ENCODE results near the gene RANBP1.

RANBP1 gene

DNA sequence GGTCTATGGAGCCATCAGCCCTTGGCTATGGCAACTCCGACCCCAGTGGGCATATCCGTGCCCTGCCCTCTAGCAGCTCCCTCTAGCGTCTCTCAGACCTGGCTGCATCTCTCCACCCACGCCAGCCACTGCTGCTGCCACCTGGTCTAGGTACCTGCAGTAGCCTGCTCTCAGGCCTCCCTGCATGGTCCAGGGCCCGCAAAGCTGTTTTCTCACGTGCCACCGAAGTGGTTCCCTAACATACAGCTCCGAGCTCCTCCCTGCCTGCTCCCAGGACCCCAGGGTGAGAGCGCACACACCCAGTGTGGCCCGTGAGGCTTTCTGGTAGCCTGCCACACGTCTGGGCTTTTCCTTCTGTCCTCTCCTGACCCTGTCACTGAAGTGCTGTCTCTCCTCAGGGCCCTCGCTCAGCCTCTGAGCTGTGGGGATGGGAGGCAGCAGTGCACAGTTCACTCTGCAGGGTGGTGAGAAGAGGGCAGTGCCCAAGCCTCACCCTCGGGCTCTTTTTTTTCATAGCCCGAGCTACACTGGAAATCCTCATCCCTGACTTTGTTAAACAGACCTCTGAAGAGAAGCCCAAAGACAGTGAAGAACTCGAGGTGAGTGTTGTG is 21.6 kb upstream of the RANBP1 start:
- Histone ChIP-seq H3K79me2 (ENCODE audit: insufficient read depth, low read length) (peaks cover 42% of the 10 kb centered on the region), H3F3A (ENCODE audit: low read depth) (no peaks in the 10 kb centered on the region), H3K9ac (ENCODE audit: low read depth, low read length, poor library complexity, severe bottlenecking) (no peak overlapping the region), H3K9me3 (ENCODE audit: insufficient read depth, low read depth, low read length) (no peaks in the 10 kb centered on the region), H4K20me1 (ENCODE audit: insufficient read depth, low read length, poor library complexity, severe bottlenecking) (peaks cover 29% of the 10 kb centered on the region), H3K4me1 (ENCODE audit: insufficient read depth, low read length, poor library complexity, severe bottlenecking) (no peaks in the 10 kb centered on the region), H3K9me2 (replicated peaks; ENCODE audit: low read depth, low read length) (no peaks in the 10 kb centered on the region), H3K4me3 (ENCODE audit: low read length, poor library complexity, severe bottlenecking) (no peak overlapping the region), H3K27me3 (ENCODE audit: insufficient read depth, low read length, poor library complexity, severe bottlenecking) (no peaks in the 10 kb centered on the region), H3K4me2 (ENCODE audit: low read depth, low read length, poor library complexity, severe bottlenecking) (no peak overlapping the region), H2AFZ (ENCODE audit: low read length) (no peak overlapping the region), H3K36me3 (ENCODE audit: insufficient read depth, low read length) (peaks cover 94% of the 10 kb centered on the region)
- TF ChIP-seq, protein P1, sequence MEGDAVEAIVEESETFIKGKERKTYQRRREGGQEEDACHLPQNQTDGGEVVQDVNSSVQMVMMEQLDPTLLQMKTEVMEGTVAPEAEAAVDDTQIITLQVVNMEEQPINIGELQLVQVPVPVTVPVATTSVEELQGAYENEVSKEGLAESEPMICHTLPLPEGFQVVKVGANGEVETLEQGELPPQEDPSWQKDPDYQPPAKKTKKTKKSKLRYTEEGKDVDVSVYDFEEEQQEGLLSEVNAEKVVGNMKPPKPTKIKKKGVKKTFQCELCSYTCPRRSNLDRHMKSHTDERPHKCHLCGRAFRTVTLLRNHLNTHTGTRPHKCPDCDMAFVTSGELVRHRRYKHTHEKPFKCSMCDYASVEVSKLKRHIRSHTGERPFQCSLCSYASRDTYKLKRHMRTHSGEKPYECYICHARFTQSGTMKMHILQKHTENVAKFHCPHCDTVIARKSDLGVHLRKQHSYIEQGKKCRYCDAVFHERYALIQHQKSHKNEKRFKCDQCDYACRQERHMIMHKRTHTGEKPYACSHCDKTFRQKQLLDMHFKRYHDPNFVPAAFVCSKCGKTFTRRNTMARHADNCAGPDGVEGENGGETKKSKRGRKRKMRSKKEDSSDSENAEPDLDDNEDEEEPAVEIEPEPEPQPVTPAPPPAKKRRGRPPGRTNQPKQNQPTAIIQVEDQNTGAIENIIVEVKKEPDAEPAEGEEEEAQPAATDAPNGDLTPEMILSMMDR (conservative IDR thresholded peaks at IDR 0.05; ENCODE audit: low read length) = no peak
- no peak for TF ChIP-seq EZH2phosphoT487 (IDR thresholded peaks at IDR 0.05; ENCODE audit: borderline replicate concordance)

DNA sequence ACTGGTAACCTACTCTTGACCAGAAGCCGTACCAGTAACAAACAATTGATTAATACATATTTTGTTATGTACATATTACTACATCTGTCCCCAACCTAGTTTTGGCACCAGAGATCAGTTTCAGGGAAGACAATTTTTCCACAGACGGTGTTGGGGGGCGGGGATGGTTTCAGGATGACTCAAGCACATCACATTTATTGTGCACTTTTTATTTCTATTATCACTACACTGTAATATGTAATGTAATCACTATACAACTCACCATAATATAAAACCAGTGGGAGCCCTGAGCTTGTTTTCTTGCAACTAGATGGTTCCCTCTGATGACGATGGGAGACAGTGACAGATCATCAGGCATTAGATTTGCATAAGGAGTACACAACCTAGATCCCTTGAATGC is 20.4 kb upstream of the RANBP1 start:
- TF ChIP-seq, protein P1 (conservative IDR thresholded peaks at IDR 0.05; ENCODE audit: low read length) = no peak
- TF ChIP-seq EZH2phosphoT487 (IDR thresholded peaks at IDR 0.05; ENCODE audit: borderline replicate concordance) = no peak
- Histone ChIP-seq H2AFZ (ENCODE audit: low read length) (no peak overlapping the region), H3K9me2 (replicated peaks; ENCODE audit: low read depth, low read length) (no peaks in the 10 kb centered on the region), H3K4me3 (ENCODE audit: low read length, poor library complexity, severe bottlenecking) (no peak overlapping the region), H3K9me3 (ENCODE audit: insufficient read depth, low read depth, low read length) (no peaks in the 10 kb centered on the region), H3K36me3 (ENCODE audit: insufficient read depth, low read length) (peaks cover 93% of the 10 kb centered on the region), H3K4me1 (ENCODE audit: insufficient read depth, low read length, poor library complexity, severe bottlenecking) (no peaks in the 10 kb centered on the region), H3K9ac (ENCODE audit: low read depth, low read length, poor library complexity, severe bottlenecking) (no peak overlapping the region), H3K4me2 (ENCODE audit: low read depth, low read length, poor library complexity, severe bottlenecking) (no peak overlapping the region), H3F3A (ENCODE audit: low read depth) (no peaks in the 10 kb centered on the region), H3K79me2 (ENCODE audit: insufficient read depth, low read length) (peaks cover 38% of the 10 kb centered on the region), H3K27me3 (ENCODE audit: insufficient read depth, low read length, poor library complexity, severe bottlenecking) (no peaks in the 10 kb centered on the region), H4K20me1 (ENCODE audit: insufficient read depth, low read length, poor library complexity, severe bottlenecking) (peaks cover 22% of the 10 kb centered on the region)

DNA sequence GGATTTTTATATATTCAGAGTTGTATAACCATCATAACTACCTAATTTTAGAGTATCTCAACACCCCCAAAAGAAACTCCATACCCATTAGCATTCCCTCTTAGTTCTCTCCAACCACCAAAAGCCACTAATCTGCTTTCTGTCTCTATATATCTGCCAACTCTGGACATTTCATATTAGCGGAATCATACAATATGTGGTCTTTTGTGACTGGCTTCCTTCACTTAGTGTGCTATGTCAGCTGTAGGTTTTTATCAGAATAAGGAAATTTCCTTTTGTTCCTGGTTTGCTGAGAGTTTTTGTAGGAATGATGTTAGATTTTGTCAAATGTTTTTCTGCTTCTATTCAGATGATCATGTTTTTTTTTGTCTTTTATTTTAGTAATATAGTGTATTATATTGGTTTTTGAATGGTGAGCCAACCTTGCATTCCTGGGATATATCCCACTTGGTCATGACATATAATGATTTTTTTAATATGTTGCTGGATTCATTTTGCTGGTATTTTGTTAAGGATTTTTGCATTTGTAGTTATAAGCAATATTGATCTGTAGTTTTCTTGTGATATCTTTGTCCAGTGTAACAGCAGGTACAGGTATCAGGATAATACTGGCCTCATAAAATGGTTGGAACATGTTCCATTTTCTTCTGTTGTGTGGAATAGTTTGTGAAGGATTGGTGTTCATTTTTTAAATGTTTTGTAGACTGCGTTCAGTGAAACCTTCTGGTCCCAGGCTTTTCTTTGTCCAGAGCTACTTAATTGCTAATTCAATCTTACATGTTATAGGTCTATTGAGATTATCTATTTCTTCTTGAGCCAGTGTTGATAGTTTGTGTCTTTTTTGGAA is 19.1 kb upstream of the RANBP1 start:
- H3K36me3 ChIP-seq (ENCODE audit: insufficient read depth, low read length) = peaks cover 91% of the 10 kb centered on the region
- peaks cover 43% of the 10 kb centered on the region for H3K79me2 ChIP-seq (ENCODE audit: insufficient read depth, low read length)
- H3K4me1 ChIP-seq (ENCODE audit: insufficient read depth, low read length, poor library complexity, severe bottlenecking) = no peaks in the 10 kb centered on the region
- H3K9me3 ChIP-seq (ENCODE audit: insufficient read depth, low read depth, low read length) = no peaks in the 10 kb centered on the region
- peaks cover 24% of the 10 kb centered on the region for H4K20me1 ChIP-seq (ENCODE audit: insufficient read depth, low read length, poor library complexity, severe bottlenecking)
- no peak overlapping the region for H3K4me2 ChIP-seq (ENCODE audit: low read depth, low read length, poor library complexity, severe bottlenecking)
- TF ChIP-seq EZH2phosphoT487 (IDR thresholded peaks at IDR 0.05; ENCODE audit: borderline replicate concordance) = no peak
- TF ChIP-seq, protein P1 (conservative IDR thresholded peaks at IDR 0.05; ENCODE audit: low read length) = no peak
- no peaks in the 10 kb centered on the region for H3K9me2 ChIP-seq (replicated peaks; ENCODE audit: low read depth, low read length)
- H3F3A ChIP-seq (ENCODE audit: low read depth) = no peaks in the 10 kb centered on the region
- no peak overlapping the region for H2AFZ ChIP-seq (ENCODE audit: low read length)
- H3K9ac ChIP-seq (ENCODE audit: low read depth, low read length, poor library complexity, severe bottlenecking) = no peak overlapping the region
- H3K4me3 ChIP-seq (ENCODE audit: low read length, poor library complexity, severe bottlenecking) = no peak overlapping the region
- no peaks in the 10 kb centered on the region for H3K27me3 ChIP-seq (ENCODE audit: insufficient read depth, low read length, poor library complexity, severe bottlenecking)
